Osteocyte (in vitro differentiated cells): Measurements from ENCODE around the gene OXCT2. TPM values are rescaled to one million over a fixed set of nuclear protein-coding genes. Genes with fewer than 3 reads are reported as not detected.

Experiments
- DNase-seq: peaks from one replicate; pipeline ENCODE4 v3.0.0; 2021; ENCODE audit warnings: mixed read lengths; ENCODE audit not compliant: unreplicated experiment; ENCODE audit errors: extremely low spot score
- H3K27ac Mint-ChIP-seq: one replicate; pipeline ENCODE4 v1.8.0; 2021; ENCODE audit warnings: mild to moderate bottlenecking, mixed read lengths; ENCODE audit not compliant: unreplicated experiment
- H3K27me3 Mint-ChIP-seq: one replicate; pipeline ENCODE4 v1.8.0; 2021; ENCODE audit warnings: mixed read lengths; ENCODE audit not compliant: unreplicated experiment
- H3K36me3 Mint-ChIP-seq: one replicate; pipeline ENCODE4 v1.8.0; 2021; ENCODE audit warnings: mixed read lengths; ENCODE audit not compliant: unreplicated experiment
- H3K4me1 Mint-ChIP-seq: one replicate; pipeline ENCODE4 v1.8.0; 2021; ENCODE audit warnings: mixed read lengths; ENCODE audit not compliant: unreplicated experiment
- H3K4me3 Mint-ChIP-seq: one replicate; pipeline ENCODE4 v1.8.0; 2021; ENCODE audit warnings: mild to moderate bottlenecking, moderate library complexity, mixed read lengths; ENCODE audit not compliant: unreplicated experiment
- H3K9me3 Mint-ChIP-seq: one replicate; pipeline ENCODE4 v1.8.0; 2021; ENCODE audit warnings: mixed read lengths; ENCODE audit not compliant: unreplicated experiment
- CTCF ChIP-seq: fragments of 200-600 bp; sonication (generic); IDR thresholded peaks from 2 replicates; pipeline ENCODE4 v1.5.0; 2021; ENCODE audit warnings: antibody characterized with exemption, mild to moderate bottlenecking, moderate library complexity
- total RNA-seq: library from RNA; stranded (reverse); gene quantifications from 2 replicates; pipeline ENCODE4 v1.2.1, GENCODE V29; 2021

Gene OXCT2
- total RNA-seq, 1 donor from 2014 or later = not detected

GRCh38 chr1:39812913-39813312, 41.8 kb upstream of the OXCT2 start:
- Mint-ChIP-seq H3K27ac (no peak overlapping the region), H3K27me3 (peaks cover 13% of the 10 kb centered on the region), H3K4me3 (no peak overlapping the region), H3K36me3 (no peaks in the 10 kb centered on the region), H3K9me3 (no peaks in the 10 kb centered on the region), H3K4me1 (no peaks in the 10 kb centered on the region)
- no peak for DNase-seq
- TF ChIP-seq CTCF = no peak

- TF ChIP-seq CTCF = no peak
- Mint-ChIP-seq H3K9me3 (peaks cover 6% of the 10 kb centered on the region), H3K27me3 (peaks cover 7% of the 10 kb centered on the region), H3K36me3 (peaks cover 2% of the 10 kb centered on the region), H3K27ac (no peak overlapping the region), H3K4me1 (no peaks in the 10 kb centered on the region), H3K4me3 (no peak overlapping the region)
- DNase-seq = no peak
Measured at GRCh38 chr1:39808784-39809517, 37.8 kb upstream of the OXCT2 start.

GRCh38 chr1:39805385-39805784, 34.2 kb upstream of the OXCT2 start:
- H3K4me1 Mint-ChIP-seq = no peaks in the 10 kb centered on the region
- no peak for DNase-seq
- H3K9me3 Mint-ChIP-seq = peaks cover 6% of the 10 kb centered on the region
- no peak overlapping the region for H3K4me3 Mint-ChIP-seq
- H3K36me3 Mint-ChIP-seq = peaks cover 2% of the 10 kb centered on the region
- H3K27me3 Mint-ChIP-seq = peaks cover 7% of the 10 kb centered on the region
- H3K27ac Mint-ChIP-seq = no peak overlapping the region
- TF ChIP-seq CTCF = no peak

- no peak for TF ChIP-seq CTCF
Measured at GRCh38 chr1:39802496-39803260, 31.5 kb upstream of the OXCT2 start.

DNA sequence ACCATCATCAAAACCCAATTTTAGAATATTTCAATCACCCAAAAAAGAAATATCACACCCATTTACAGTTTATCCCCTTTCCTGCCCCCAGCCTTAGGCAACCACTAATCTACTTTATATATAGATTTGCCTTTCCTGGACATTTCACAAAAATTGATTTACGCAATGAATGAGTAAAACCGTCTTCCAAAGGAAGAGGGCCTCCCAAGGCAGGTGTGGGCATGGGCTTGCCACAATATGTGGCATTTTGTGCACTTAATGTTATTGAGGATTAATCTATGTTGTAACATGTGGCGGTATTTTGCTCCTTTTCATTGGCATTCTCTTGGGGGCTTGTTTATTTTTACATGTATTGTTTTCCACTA, 29.3 kb upstream of the OXCT2 start:
- DNase-seq = no peak
- Mint-ChIP-seq H3K27ac (no peak overlapping the region), H3K36me3 (no peaks in the 10 kb centered on the region), H3K27me3 (peaks cover 7% of the 10 kb centered on the region), H3K9me3 (peaks cover 6% of the 10 kb centered on the region), H3K4me3 (no peak overlapping the region), H3K4me1 (peaks cover 4% of the 10 kb centered on the region)
- no peak for TF ChIP-seq CTCF

More at GRCh38 chr1:39802496-39803260, 31.5 kb upstream of the OXCT2 start:
- peaks cover 4% of the 10 kb centered on the region for H3K4me1 Mint-ChIP-seq
- no peak for DNase-seq
- H3K27me3 Mint-ChIP-seq = peaks cover 7% of the 10 kb centered on the region
- peaks cover 6% of the 10 kb centered on the region for H3K9me3 Mint-ChIP-seq
- H3K36me3 Mint-ChIP-seq = peaks cover 2% of the 10 kb centered on the region
- H3K4me3 Mint-ChIP-seq = no peak overlapping the region
- no peak overlapping the region for H3K27ac Mint-ChIP-seq
